HCT116 (cell line): ENCODE data around the gene NDUFB6. TPM values are rescaled to one million over a fixed set of nuclear protein-coding genes. Genes with fewer than 3 reads are reported as not detected.

Source experiments
- ATAC-seq: fragments of 200-7000 bp; cut with Tn5 transposase; 2 replicates; pipeline ENCODE4 v1.9.1; 2020; ENCODE audit warnings: mild to moderate bottlenecking, moderate library complexity
- BruUV-seq: library from RNA; stranded (reverse); fragments of 400-500 nt; replicated peaks from 2 replicates; lab custom pipeline; 2021; lab: Mats Ljungman, UMichigan
- CTCF ChIA-PET: fragments of 300-600 bp; sonication (Branson Sonifier 250); formaldehyde crosslinking; loops from one replicate; lab custom pipeline; 2021; ENCODE audit warnings: antibody characterized with exemption; lab: Charles Lee
- POLR2A ChIA-PET: fragments of 300-600, 350-600 bp; sonication (Branson Sonifier 250); formaldehyde crosslinking; loops from one replicate; lab custom pipeline; 2021; ENCODE audit warnings: antibody characterized with exemption; lab: Charles Lee
- RAD21 ChIA-PET, 2 experiments: fragments of 300-600 bp; sonication (Branson Sonifier 250); formaldehyde crosslinking; loops; one replicate each; lab custom pipeline; 2023; ENCODE audit warnings: low total read pairs in 2 of 2; ENCODE audit not compliant: uncharacterized antibody in 2 of 2, unreplicated experiment in 2 of 2, low non-redundant PET in 1 of 2; lab: Charles Lee
- DNase-seq: peaks from one replicate; pipeline ENCODE4 v3.0.0-alpha.2; 2010; ENCODE audit warnings: low read depth, low spot score
- H2AFZ ChIP-seq: fragments of 200-600 bp; shearing (Covaris generic), sonication (generic); 2 replicates; pipeline ENCODE4 v1.6.1; 2017; ENCODE audit warnings: low read depth, mixed run types, mixed read lengths, antibody characterized with exemption, low read length; ENCODE audit not compliant: poor library complexity, severe bottlenecking
- H3K27ac ChIP-seq: 2 replicates; pipeline ENCODE4 v1.5.1; 2012; ENCODE audit warnings: low read depth, low read length
- H3K27me3 ChIP-seq: fragments of 200-600 bp; sonication (generic); 2 replicates; pipeline ENCODE4 v1.6.1; 2016; ENCODE audit warnings: mixed run types, low read length, mixed read lengths; ENCODE audit not compliant: insufficient read depth
- H3K36me3 ChIP-seq, 2 experiments: fragments of 200-500 bp in 1 of 2; fragments of 200-600 bp in 1 of 2; sonication (Bioruptor generic) in 1 of 2; sonication (generic) in 1 of 2; 2 replicates each; pipeline versions ENCODE4 v1.5.1 to v1.6.1; 2014 to 2016; ENCODE audit warnings: low read length in 2 of 2, inconsistent platforms in 1 of 2, mixed read lengths in 1 of 2, mixed run types in 1 of 2; ENCODE audit not compliant: insufficient read depth in 2 of 2, control insufficient read depth in 1 of 2
- H3K4me1 ChIP-seq, 2 experiments: fragments of 200-600 bp in 1 of 2; sonication (generic) in 1 of 2; 2 replicates each; pipeline versions ENCODE4 v1.5.1 to v1.6.1; 2012 to 2017; ENCODE audit warnings: low read length in 2 of 2, inconsistent platforms in 1 of 2, mild to moderate bottlenecking in 1 of 2, mixed read lengths in 1 of 2, mixed run types in 1 of 2, moderate library complexity in 1 of 2; ENCODE audit not compliant: insufficient read depth in 2 of 2, control insufficient read depth in 1 of 2
- H3K4me2 ChIP-seq: fragments of 200-600 bp; sonication (generic); 2 replicates; pipeline ENCODE4 v1.6.1; 2017; ENCODE audit warnings: mixed run types, low read length, mixed read lengths
- H3K4me3 ChIP-seq, 2 experiments: fragments of 200-600 bp in 1 of 2; sonication (generic) in 1 of 2; replicated peaks in 1 of 2; 2 replicates each; pipeline ENCODE4 v1.5.1; 2011 to 2016; ENCODE audit warnings: low read length in 2 of 2, control low read depth in 1 of 2, low read depth in 1 of 2, mild to moderate bottlenecking in 1 of 2, mixed read lengths in 1 of 2, mixed run types in 1 of 2
- H3K79me2 ChIP-seq: fragments of 200-600 bp; sonication (generic); 2 replicates; pipeline ENCODE4 v1.6.1; 2017; ENCODE audit warnings: mild to moderate bottlenecking, mixed run types, low read length, moderate library complexity, mixed read lengths; ENCODE audit not compliant: insufficient read depth
- H3K9ac ChIP-seq: fragments of 200-600 bp; sonication (generic); 2 replicates; pipeline ENCODE4 v1.6.1; 2016; ENCODE audit warnings: low read length, mixed read lengths
- H3K9me2 ChIP-seq: fragments of 200-600 bp; sonication (generic), shearing (Covaris generic); 2 replicates; pipeline ENCODE4 v1.6.1; 2017; ENCODE audit warnings: mixed run types, mild to moderate bottlenecking, moderate library complexity; ENCODE audit not compliant: insufficient read depth
- H3K9me3 ChIP-seq, 2 experiments: fragments of 200-500 bp in 1 of 2; fragments of 200-600 bp in 1 of 2; sonication (Bioruptor generic) in 1 of 2; sonication (generic) in 1 of 2; 2 replicates each; pipeline ENCODE4 v1.6.1; 2014 to 2017; ENCODE audit warnings: low read length in 2 of 2, mixed read lengths in 2 of 2, inconsistent platforms in 1 of 2, low read depth in 1 of 2, mild to moderate bottlenecking in 1 of 2, mixed run types in 1 of 2, moderate library complexity in 1 of 2; ENCODE audit not compliant: control insufficient read depth in 1 of 2, insufficient read depth in 1 of 2
- H4K20me1 ChIP-seq: fragments of 200-600 bp; sonication (generic), shearing (Covaris generic); 2 replicates; pipeline ENCODE4 v1.6.1; 2017; ENCODE audit warnings: mixed run types, mild to moderate bottlenecking, moderate library complexity; ENCODE audit not compliant: insufficient read depth
- EZH2 ChIP-seq: fragments of 200-600 bp; sonication (generic); IDR thresholded peaks from 2 replicates; pipeline ENCODE4 v1.6.1; 2017; ENCODE audit warnings: antibody characterized with exemption, mixed run types
- SP1 ChIP-seq: IDR thresholded peaks from 2 replicates; pipeline ENCODE4 v1.6.1; 2012; ENCODE audit warnings: low read depth
- YY1 ChIP-seq: IDR thresholded peaks from 2 replicates; pipeline ENCODE4 v1.6.1; 2011; ENCODE audit warnings: low read length, low read depth, moderate library complexity, mild to moderate bottlenecking; ENCODE audit not compliant: insufficient replicate concordance; ENCODE audit errors: extremely low read depth
- ZFX ChIP-seq: fragments of 450-650 bp; IDR thresholded peaks from 2 replicates; pipeline ENCODE4 v1.6.1; 2017
- intact Hi-C: fragments of 100-400 bp; cut with micrococcal nuclease; formaldehyde crosslinking; loops from 2 replicates; pipeline ENCODE4 v1.10.0; 2022
- total RNA-seq: library from RNA; stranded (reverse); gene quantifications from one replicate; pipeline ENCODE4 v1.2.1, GENCODE V29; 2021; ENCODE audit not compliant: unreplicated experiment
- TF ChIP-seq, protein P1 (sequence below): IDR thresholded peaks from 2 replicates; pipeline ENCODE4 v1.6.1; 2012; ENCODE audit warnings: low read depth
- TF ChIP-seq, protein P2 (sequence below): IDR thresholded peaks from 2 replicates; pipeline ENCODE4 v1.6.1; 2012

The NDUFB6 gene
- total RNA-seq, 1 experiment from 2014 or later: 68.9 TPM

DNA sequence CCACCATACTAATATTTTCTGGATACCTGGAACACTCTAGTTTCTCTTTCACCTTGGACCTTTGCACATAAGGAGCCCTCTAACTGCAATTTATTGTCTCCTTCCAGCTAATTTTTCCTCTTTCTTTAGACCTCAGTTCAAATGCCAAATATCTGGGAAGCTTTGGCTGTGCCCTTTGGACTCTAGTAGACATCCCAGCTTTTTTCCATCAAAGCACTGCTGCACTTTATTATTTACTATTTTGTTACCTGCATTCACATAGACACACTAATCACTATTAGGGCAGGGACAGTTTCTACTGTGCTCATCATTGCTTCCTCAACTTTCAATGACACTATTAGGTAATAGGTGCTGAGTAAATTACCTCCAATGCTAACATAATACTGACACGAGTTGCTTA is 49.0 kb downstream of the NDUFB6 start:
- Histone ChIP-seq H3K27ac (no peak overlapping the region), H3K4me2 (no peak overlapping the region)
- RAD21 ChIA-PET: no interaction called here

More for the DNA sequence above, 49.0 kb downstream of the NDUFB6 start:
- Histone ChIP-seq H3K4me3 (no peak overlapping the region), H3K79me2 (peaks cover 24% of the 10 kb centered on the region), H3K36me3 (no peaks in the 10 kb centered on the region), H3K27me3 (no peaks in the 10 kb centered on the region), H2AFZ (no peak overlapping the region), H3K9me3 (peaks cover 0 to 3% of the 10 kb centered on the region in 2 experiments; a peak in 1 of 4 replicates), H4K20me1 (no peaks in the 10 kb centered on the region), H3K9me2 (no peaks in the 10 kb centered on the region), H3K4me1 (peaks cover 11 to 25% of the 10 kb centered on the region in 2 experiments; a peak in 3 of 4 replicates), H3K9ac (no peak overlapping the region)
- ATAC-seq: no peak
- intact Hi-C loops: no loop called here
- ChIA-PET CTCF (no interaction called here), POLR2A (no interaction called here)
- no peak for DNase-seq
- no peak for TF ChIP-seq SP1
- TF ChIP-seq EZH2: no peak
- TF ChIP-seq, protein P1, sequence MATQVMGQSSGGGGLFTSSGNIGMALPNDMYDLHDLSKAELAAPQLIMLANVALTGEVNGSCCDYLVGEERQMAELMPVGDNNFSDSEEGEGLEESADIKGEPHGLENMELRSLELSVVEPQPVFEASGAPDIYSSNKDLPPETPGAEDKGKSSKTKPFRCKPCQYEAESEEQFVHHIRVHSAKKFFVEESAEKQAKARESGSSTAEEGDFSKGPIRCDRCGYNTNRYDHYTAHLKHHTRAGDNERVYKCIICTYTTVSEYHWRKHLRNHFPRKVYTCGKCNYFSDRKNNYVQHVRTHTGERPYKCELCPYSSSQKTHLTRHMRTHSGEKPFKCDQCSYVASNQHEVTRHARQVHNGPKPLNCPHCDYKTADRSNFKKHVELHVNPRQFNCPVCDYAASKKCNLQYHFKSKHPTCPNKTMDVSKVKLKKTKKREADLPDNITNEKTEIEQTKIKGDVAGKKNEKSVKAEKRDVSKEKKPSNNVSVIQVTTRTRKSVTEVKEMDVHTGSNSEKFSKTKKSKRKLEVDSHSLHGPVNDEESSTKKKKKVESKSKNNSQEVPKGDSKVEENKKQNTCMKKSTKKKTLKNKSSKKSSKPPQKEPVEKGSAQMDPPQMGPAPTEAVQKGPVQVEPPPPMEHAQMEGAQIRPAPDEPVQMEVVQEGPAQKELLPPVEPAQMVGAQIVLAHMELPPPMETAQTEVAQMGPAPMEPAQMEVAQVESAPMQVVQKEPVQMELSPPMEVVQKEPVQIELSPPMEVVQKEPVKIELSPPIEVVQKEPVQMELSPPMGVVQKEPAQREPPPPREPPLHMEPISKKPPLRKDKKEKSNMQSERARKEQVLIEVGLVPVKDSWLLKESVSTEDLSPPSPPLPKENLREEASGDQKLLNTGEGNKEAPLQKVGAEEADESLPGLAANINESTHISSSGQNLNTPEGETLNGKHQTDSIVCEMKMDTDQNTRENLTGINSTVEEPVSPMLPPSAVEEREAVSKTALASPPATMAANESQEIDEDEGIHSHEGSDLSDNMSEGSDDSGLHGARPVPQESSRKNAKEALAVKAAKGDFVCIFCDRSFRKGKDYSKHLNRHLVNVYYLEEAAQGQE: no peak
- TF ChIP-seq, protein P2, sequence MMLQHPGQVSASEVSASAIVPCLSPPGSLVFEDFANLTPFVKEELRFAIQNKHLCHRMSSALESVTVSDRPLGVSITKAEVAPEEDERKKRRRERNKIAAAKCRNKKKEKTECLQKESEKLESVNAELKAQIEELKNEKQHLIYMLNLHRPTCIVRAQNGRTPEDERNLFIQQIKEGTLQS: no peak
- TF ChIP-seq ZFX: no peak
- TF ChIP-seq YY1: no peak
- BruUV-seq: no TSS peak
